HG03139 (cell line): ENCODE results near the gene NEURL2.
"Not testable (repeated sequence)": the region's sequence is repeated elsewhere in the genome, so short reads cannot be mapped to it uniquely, and the experiment has no call there.

ENCODE experiments used
- ATAC-seq: cut with Tn5 transposase; IDR thresholded peaks from one replicate; pipeline ENCODE4 v1.9.1; 2021; ENCODE audit not compliant: unreplicated experiment

Gene NEURL2

DNA sequence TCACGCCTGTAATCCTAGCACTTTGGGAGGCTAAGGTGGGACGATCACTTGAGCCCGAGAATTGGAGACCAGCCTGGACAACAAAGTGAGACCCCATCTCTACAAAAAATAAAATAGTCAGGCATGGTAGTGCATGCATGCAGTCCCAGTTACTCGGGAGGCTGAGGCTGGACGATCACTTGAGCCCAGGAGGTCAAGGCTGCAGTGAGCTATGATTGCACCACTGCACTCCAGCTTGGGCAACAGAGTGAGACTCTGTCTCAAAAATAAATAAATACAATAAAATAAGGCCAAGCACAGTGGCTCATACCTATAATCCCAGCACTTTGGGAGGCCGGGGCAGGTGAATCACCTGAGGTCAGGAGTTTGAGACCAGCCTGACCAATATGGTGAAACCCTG, 10.3 kb upstream of the NEURL2 start:
- ATAC-seq, result not testable (repeated sequence)

GRCh38 chr20:45899046-45899835, 8.2 kb upstream of the NEURL2 start:
- ATAC-seq, result no peak

- no peak for ATAC-seq
Observed at GRCh38 chr20:45898285-45898684, 7.3 kb upstream of the NEURL2 start.

- ATAC-seq, result no peak
Observed at GRCh38 chr20:45897692-45898091, 6.7 kb upstream of the NEURL2 start.

- ATAC-seq, result no peak
Observed at GRCh38 chr20:45897289-45897688, 6.3 kb upstream of the NEURL2 start.

DNA sequence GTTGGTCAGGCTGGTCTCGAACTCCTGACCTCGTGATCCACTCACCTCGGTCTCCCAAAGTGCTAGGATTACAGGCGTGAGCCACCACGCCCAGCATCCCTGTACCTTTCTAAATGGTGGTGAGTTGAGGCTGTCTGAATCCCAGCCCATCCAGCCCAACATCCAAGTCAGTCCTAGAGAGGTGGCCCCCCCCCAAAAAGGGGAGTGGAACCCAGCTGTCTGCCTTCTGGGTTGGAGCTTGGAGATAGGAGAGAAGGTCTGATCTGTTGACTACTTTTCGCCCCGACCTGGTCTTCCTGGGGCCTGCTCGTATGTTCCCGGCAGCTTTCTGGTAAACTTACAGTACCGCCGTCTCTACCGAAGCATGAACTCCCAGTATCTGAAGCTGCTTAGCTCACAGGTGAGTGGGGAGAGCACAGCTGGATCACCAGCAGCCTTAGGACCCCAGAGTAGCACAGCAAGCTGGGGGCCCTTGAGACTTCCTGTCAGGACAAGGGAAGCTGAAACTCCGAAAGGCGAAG, 5.7 kb upstream of the NEURL2 start:
- ATAC-seq, result no peak

GRCh38 chr20:45894797-45895196, 3.8 kb upstream of the NEURL2 start:
- ATAC-seq, result no peak

- no peak for ATAC-seq
Observed at GRCh38 chr20:45893831-45894230, 2.8 kb upstream of the NEURL2 start.

DNA sequence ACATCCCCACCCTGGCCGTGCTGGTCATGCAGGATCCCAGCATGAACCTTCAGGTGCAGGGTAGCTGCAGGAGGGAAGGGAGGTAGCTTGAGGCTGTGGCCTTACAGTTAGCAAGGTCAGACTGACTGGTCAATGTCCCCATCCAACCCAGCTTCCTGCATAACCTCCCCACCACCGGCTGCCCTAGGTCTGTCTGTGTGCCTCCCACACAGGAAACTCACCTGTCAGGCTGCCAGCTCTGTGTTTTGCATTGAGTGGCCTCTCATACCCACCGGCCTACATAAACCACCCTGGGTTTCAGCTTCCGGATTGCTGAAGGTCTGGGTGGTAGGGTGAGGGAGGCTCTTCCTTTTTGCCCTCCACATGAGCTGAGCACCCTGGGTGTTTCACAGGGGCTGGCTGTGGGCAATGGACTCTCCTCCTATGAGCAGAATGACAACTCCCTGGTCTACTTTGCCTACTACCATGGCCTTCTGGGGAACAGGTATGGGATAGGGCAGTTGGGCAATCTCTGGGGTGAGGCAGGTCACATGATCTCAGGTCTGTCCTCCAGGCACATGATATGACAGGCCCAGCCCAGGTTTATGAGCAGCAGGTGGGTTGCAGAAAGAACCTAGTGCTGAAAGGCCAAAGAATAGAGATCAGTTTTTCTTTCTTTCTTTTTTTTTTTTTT, 2.0 kb upstream of the NEURL2 start:
- ATAC-seq, result no peak

- ATAC-seq, result no peak
Observed at GRCh38 chr20:45892049-45892825, 1.2 kb upstream of the NEURL2 start.

- ATAC-seq, result no peak
Observed at GRCh38 chr20:45890077-45890984, 677 bp downstream of the NEURL2 start.

GRCh38 chr20:45888681-45889080, 2.3 kb downstream of the NEURL2 start:
- ATAC-seq, result no peak

DNA sequence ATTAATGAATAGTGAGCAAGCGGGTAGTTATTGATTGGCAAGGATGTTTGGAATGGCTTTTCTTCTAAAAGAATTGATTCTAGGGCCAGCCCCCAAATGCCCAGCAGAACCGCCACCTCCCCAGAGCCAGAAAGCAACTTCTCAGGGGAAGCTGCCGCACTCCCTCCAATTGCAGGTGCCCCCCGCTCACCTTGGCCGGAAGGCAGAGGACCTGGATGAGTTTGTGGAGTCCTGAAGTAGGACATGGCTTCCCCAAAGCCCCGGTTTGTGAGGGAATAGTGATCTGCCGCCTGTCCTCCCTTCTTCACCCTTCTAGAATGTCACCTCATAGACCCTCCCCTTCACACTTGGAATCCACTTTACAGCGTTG, 3.7 kb downstream of the NEURL2 start, which contains the start of gene SPATA25:
Gene SPATA25, minus strand, starts transcription at position 277 of the 370 bp plus-strand sequence. Its CDS starts 32 bp downstream, at position 245.
- no peak for ATAC-seq

DNA sequence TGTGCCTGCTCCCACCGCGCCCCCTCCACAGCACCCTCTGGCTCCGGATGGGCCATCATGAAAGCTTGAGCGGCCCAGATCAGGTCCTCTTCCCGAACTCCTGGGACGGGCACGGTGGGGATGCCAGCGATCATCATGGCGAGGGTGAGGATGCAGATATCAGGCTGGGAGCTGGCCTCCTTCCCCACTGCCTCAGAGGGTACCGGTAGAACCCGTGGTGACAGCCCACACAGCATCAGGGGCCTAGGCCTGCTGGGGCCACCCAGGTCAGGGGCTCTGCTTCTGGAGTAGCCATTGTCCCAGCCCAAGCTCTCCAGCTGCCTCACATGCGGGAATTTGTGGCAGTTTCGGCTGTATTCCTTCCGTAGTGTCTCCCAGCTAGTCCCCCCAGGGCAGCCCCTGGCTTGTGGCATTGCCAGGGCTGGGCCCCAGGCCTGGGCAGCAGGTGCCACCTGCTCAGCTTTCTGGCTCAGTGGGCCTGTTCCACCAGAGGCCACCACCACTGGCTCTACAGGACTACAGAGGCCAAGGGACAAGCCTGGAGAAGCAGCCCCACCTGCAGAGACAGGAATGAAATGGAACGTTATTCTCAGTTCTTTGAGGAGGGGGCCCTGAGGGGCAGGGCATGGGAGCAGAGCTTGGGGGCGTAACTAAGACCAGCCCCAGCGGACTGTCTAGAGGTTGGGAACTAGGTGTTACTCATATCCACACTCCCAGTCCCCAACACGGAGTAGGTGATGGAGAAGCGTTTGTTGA, 4.2 kb downstream of the NEURL2 start:
- no peak for ATAC-seq

GRCh38 chr20:45883100-45883469, 7.9 kb downstream of the NEURL2 start:
- ATAC-seq, result no peak

- no peak for ATAC-seq
Observed at GRCh38 chr20:45882469-45883099, 8.4 kb downstream of the NEURL2 start.

- peak; percentile 92 for ATAC-seq
Observed at GRCh38 chr20:45880988-45881788, 9.8 kb downstream of the NEURL2 start, which contains the start of gene ZSWIM1. TSS of gene ZSWIM1 (plus strand) at chr20:45881227. CDS start at chr20:45882593, 1,366 bp downstream.

- no peak for ATAC-seq
Observed at GRCh38 chr20:45878076-45878761, 12.8 kb downstream of the NEURL2 start.
